ENCODE data around the gene BHMT2. TPM values are rescaled to one million over a fixed set of nuclear protein-coding genes. Genes with fewer than 3 reads are reported as not detected.

The BHMT2 gene
- polyA plus RNA-seq, 1 of the 3 experiments (the other 2 are of a cell fraction) = not detected

DNA sequence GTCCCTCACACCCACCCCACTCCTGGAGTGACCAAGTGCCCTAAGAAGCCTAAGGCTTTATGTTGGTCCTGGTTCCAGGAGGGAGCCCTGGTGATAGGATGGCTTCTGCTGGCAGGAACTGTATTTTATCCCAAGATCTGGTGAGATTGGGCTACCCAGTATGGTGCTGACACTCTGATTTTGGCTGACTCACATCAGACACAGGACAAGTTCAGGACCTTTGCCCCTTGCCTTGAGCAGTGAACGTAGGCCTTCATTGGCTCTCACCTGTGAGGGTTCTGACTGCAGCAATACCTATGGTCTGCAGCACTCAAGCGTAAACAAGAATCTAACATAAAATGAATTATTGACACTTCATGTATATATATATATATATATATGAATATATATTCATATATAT lies 67.1 kb downstream of the BHMT2 start:
- Histone ChIP-seq H3K36me3 (replicated peaks in 1 of 2; ENCODE audit: control insufficient read depth in 1 of 2, insufficient read depth in 2 of 2, low read length in 1 of 2) (no peaks in the 10 kb centered on the region), H3K27me3 (ENCODE audit: insufficient read depth) (no peaks in the 10 kb centered on the region), H2AFZ (ENCODE audit: low read depth) (no peak overlapping the region), H3K79me2 (ENCODE audit: insufficient read depth) (no peaks in the 10 kb centered on the region), H3K4me1 (ENCODE audit: control insufficient read depth in 1 of 2, insufficient read depth in 2 of 2, low read depth in 1 of 2, low read length in 1 of 2) (peaks cover 0 to 9% of the 10 kb centered on the region in 2 experiments; a peak in 2 of 4 replicates), H3K9ac (no peak overlapping the region), H3K27ac (ENCODE audit: low read depth in 2 of 2, low read length in 1 of 2) (no peak overlapping the region), H3K9me3 (no peaks in the 10 kb centered on the region), H3K4me2 (no peak overlapping the region), H4K20me1 (ENCODE audit: insufficient read depth) (no peaks in the 10 kb centered on the region), H3F3A (replicated peaks; ENCODE audit: insufficient read depth) (peaks cover 8% of the 10 kb centered on the region), H3K9me2 (no peaks in the 10 kb centered on the region), H3K4me3 (ENCODE audit: low read depth in 2 of 2, low read length in 1 of 2) (no peak overlapping the region)
- CTCF ChIA-PET = interaction anchor here (0.7 to 8.8 kb wide), 2 partner anchors 114 to 326 kb away, joined by 3 to 585 read pairs; no protein-coding TSS in a partner anchor
- POLR2A ChIA-PET = no interaction called here
- DNase-seq = no peak
- TF ChIP-seq RCOR1 (IDR thresholded peaks at IDR 0.05; ENCODE audit: low read length) (no peak), NFIC (IDR thresholded peaks at IDR 0.05; ENCODE audit: borderline replicate concordance) (no peak), CHD2 (IDR thresholded peaks at IDR 0.05; ENCODE audit: low read length, partially characterized antibody) (no peak), EZH2phosphoT487 (IDR thresholded peaks at IDR 0.05; ENCODE audit: borderline replicate concordance, low read depth) (no peak), FOSL2 (IDR thresholded peaks at IDR 0.05; ENCODE audit: borderline replicate concordance, low read depth) (no peak), TAF1 (IDR thresholded peaks at IDR 0.05; ENCODE audit: borderline replicate concordance, low read depth, low read length) (no peak)
- TF ChIP-seq, protein P1, sequence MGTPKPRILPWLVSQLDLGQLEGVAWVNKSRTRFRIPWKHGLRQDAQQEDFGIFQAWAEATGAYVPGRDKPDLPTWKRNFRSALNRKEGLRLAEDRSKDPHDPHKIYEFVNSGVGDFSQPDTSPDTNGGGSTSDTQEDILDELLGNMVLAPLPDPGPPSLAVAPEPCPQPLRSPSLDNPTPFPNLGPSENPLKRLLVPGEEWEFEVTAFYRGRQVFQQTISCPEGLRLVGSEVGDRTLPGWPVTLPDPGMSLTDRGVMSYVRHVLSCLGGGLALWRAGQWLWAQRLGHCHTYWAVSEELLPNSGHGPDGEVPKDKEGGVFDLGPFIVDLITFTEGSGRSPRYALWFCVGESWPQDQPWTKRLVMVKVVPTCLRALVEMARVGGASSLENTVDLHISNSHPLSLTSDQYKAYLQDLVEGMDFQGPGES (IDR thresholded peaks at IDR 0.05; ENCODE audit: low read depth, low read length) = no peak
- TF ChIP-seq, protein P2, sequence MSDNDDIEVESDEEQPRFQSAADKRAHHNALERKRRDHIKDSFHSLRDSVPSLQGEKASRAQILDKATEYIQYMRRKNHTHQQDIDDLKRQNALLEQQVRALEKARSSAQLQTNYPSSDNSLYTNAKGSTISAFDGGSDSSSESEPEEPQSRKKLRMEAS (IDR thresholded peaks at IDR 0.05; ENCODE audit: low read depth) = no peak
- TF ChIP-seq, protein P3, sequence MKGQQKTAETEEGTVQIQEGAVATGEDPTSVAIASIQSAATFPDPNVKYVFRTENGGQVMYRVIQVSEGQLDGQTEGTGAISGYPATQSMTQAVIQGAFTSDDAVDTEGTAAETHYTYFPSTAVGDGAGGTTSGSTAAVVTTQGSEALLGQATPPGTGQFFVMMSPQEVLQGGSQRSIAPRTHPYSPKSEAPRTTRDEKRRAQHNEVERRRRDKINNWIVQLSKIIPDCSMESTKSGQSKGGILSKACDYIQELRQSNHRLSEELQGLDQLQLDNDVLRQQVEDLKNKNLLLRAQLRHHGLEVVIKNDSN (IDR thresholded peaks at IDR 0.05; ENCODE audit: borderline replicate concordance, low read depth) = no peak
- 57% methylated on average over 2 of the region's 2 CpGs for WGBS (ENCODE audit: low lambda C conversion rate)

Other genes starting within 250 kb of the BHMT2 start
- gene ARSB, start 84.5 kb upstream of the BHMT2 start, polyA plus RNA-seq (2012; rRNA removed) = 12.5 and 17.6 TPM in 2 replicates
- gene DMGDH, start 93 bp upstream of the BHMT2 start, polyA plus RNA-seq (2012; rRNA removed) = 0.56 and 0.70 TPM in 2 replicates
- not detected in 2 replicates for gene BHMT, start 42.0 kb downstream of the BHMT2 start, polyA plus RNA-seq (2012; rRNA removed)
- 1.7 and 1.9 TPM in 2 replicates for gene JMY, start 166.4 kb downstream of the BHMT2 start, polyA plus RNA-seq (2012; rRNA removed)

All from SK-N-SH (cell line).